Measurements from ENCODE around the gene UBL4B. TPM values are rescaled to one million over a fixed set of nuclear protein-coding genes. Genes with fewer than 3 reads are reported as not detected.

UBL4B gene
- total and polyA plus RNA-seq, 9 of the 15 experiments (the other 6 are each of a cell fraction or from before 2014, with no cell fraction given), result not detected

DNA sequence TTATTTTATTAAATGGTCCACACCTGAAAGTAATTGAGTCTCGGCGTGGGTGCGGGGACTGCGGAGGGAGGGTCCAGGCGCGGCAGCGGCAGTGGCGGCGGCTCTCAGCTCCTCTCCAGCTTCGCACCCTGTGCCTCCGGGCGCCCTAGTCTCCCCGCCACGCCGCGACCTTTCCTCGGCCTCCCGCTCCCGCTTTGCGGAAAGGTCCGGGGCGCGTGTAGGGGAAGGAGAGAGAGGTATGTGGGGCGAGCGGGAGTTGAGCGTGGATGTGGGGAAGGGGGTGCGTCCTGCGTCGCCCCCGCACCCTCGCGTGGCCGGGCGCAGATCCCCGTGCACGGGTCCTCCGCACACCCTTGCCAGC, 28.4 kb upstream of the UBL4B start (continued):
- TF ChIP-seq HNRNPUL1 (IDR thresholded peaks at IDR 0.05; ENCODE audit: low read length) (no peak), POLR2B (IDR thresholded peaks at IDR 0.05; ENCODE audit: low read depth, partially characterized antibody) (no peak), TAF1 (IDR thresholded peaks at IDR 0.05; ENCODE audit: control insufficient read depth, extremely low read depth, insufficient read depth, low read length, severe bottlenecking) (no peak)

DNA sequence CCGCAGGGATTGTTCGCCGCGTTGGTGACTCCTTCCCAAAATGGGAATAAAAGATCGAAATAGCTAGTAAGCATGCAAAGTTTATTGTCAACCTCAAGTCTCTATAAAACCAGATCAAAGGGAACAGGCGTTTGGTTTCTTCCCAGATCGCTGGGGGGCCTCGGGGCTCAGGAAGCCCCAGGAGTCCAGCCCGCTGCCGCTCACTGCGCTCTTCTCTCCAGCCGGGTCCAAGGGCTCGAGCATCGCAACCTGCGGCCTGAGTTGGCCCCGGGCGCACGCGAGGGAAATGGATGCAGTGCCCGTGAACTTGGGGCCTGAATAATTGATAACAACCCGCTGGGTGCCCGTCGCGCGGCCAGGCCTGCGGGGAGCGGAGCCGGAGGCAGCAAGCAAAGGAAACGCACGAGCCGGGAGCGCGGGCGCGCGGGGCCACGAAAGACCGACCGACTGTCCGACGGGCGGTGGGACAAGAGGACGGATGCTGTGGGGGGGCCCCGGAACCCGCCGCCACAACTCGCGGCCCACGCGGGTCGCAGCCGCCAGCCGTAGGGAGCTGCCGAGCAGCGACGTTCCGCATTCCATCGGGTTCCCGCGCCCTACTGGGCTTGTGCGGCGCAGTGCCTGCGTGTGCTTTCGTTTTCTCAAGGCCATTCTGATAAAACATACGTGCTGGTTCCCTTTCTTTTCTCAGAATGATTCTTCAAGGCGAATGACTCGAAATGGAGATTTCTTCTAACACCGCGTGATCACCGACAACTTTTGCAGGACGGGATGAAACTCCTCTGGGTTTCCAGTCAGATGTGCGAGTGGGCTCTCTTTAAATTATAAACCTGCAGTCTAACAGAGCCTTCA, 27.8 kb upstream of the UBL4B start:
- BruUV-seq (replicated peaks), result no TSS peak
- Histone ChIP-seq H3K27me3 (ENCODE audit: control insufficient read depth in 2 of 2, insufficient read depth in 2 of 2, low read length in 2 of 2) (peaks cover 30 to 59% of the 10 kb centered on the region in 2 experiments), H3K36me3 (ENCODE audit: control insufficient read depth, insufficient read depth, low read length) (no peaks in the 10 kb centered on the region), H2AFZ (ENCODE audit: low read depth, low read length) (peak overlapping the region; percentile 19; the same call in 1 of the 2 replicates), H3K9ac (ENCODE audit: insufficient read depth in 1 of 2, low read depth in 2 of 2, low read length in 2 of 2) (peak overlapping the region in 1 of 2 experiments; percentile 49; a peak in 1 of 4 replicates), H3K4me1 (replicated peaks in 1 of 2; ENCODE audit: control insufficient read depth in 2 of 2, insufficient read depth in 2 of 2, low read length in 2 of 2) (peaks cover 5 to 19% of the 10 kb centered on the region in 2 experiments), H3K4me3 (no peak overlapping the region), H3K27ac (ENCODE audit: extremely low read depth, low read depth, low read length) (no peak overlapping the region), H3K79me2 (ENCODE audit: control insufficient read depth, insufficient read depth, low read length) (no peaks in the 10 kb centered on the region), H4K20me1 (replicated peaks; ENCODE audit: control insufficient read depth, insufficient read depth, low read length) (no peaks in the 10 kb centered on the region; the same call in 1 of the 2 replicates), H3K9me3 (replicated peaks; ENCODE audit: control insufficient read depth, insufficient read depth, low read depth, low read length) (no peaks in the 10 kb centered on the region), H3K9me1 (ENCODE audit: control insufficient read depth, insufficient read depth, low read length) (peaks cover 5% of the 10 kb centered on the region), H3K4me2 (ENCODE audit: insufficient read depth, low read length) (peak overlapping the region; percentile 10)
- CTCF ChIA-PET (ENCODE audit: low intra/inter-chr PET ratio), result interaction anchor here (1.2 kb wide), 1 partner anchor 22 kb away, joined by 3 read pairs; no protein-coding TSS in a partner anchor
- in situ Hi-C loops (cut with MboI) (no loop called here), intact Hi-C loops (cut with micrococcal nuclease) (no loop called here)
- FAIRE-seq, result no peak
- 42% methylated on average over 71 of the region's 72 CpGs for WGBS (ENCODE audit: insufficient coverage, low coverage, missing lambda C conversion rate)
- DNase-seq (ENCODE audit: extremely low read depth in 1 of 4, low spot score in 3 of 4), result no peak
- no peak for ATAC-seq
- POLR2A ChIA-PET, result interaction anchor here (0.8 to 1.5 kb wide), 2 partner anchors 13 to 182 kb away, joined by 3 read pairs; partner anchors contain the start of gene ALX3
- no peak for TF ChIP-seq ZNF239 (CRISPR knock-in tag; IDR thresholded peaks at IDR 0.05)
- no peak for TF ChIP-seq BACH1 (tag; IDR thresholded peaks at IDR 0.05)
- no peak for TF ChIP-seq PURB (CRISPR knock-in tag; IDR thresholded peaks at IDR 0.05; ENCODE audit: low read depth)
- no peak for TF ChIP-seq TGIF2 (CRISPR knock-in tag; IDR thresholded peaks at IDR 0.05)
- TF ChIP-seq BCL6 (CRISPR knock-in tag; IDR thresholded peaks at IDR 0.05), result no peak
- TF ChIP-seq, protein P1, sequence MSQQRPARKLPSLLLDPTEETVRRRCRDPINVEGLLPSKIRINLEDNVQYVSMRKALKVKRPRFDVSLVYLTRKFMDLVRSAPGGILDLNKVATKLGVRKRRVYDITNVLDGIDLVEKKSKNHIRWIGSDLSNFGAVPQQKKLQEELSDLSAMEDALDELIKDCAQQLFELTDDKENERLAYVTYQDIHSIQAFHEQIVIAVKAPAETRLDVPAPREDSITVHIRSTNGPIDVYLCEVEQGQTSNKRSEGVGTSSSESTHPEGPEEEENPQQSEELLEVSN (IDR thresholded peaks at IDR 0.05; ENCODE audit: borderline replicate concordance in 1 of 2, extremely low read depth in 1 of 2, insufficient read depth in 1 of 2, insufficient read length in 1 of 2, low read depth in 1 of 2, low read length in 1 of 2, poor library complexity in 1 of 2, severe bottlenecking in 1 of 2), result peak in 1 of 2 experiments; percentile 81
- peak; percentile 17 for TF ChIP-seq HMGN3 (IDR thresholded peaks at IDR 0.05; ENCODE audit: borderline replicate concordance, extremely low read depth, insufficient read length, low read depth, low read length)
- TF ChIP-seq, protein P2, sequence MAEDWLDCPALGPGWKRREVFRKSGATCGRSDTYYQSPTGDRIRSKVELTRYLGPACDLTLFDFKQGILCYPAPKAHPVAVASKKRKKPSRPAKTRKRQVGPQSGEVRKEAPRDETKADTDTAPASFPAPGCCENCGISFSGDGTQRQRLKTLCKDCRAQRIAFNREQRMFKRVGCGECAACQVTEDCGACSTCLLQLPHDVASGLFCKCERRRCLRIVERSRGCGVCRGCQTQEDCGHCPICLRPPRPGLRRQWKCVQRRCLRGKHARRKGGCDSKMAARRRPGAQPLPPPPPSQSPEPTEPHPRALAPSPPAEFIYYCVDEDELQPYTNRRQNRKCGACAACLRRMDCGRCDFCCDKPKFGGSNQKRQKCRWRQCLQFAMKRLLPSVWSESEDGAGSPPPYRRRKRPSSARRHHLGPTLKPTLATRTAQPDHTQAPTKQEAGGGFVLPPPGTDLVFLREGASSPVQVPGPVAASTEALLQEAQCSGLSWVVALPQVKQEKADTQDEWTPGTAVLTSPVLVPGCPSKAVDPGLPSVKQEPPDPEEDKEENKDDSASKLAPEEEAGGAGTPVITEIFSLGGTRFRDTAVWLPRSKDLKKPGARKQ (CRISPR knock-in tag; IDR thresholded peaks at IDR 0.05), result peak; percentile 89
- TF ChIP-seq KLF10 (CRISPR knock-in tag; IDR thresholded peaks at IDR 0.05), result no peak
- TF ChIP-seq JUN (IDR thresholded peaks at IDR 0.05; ENCODE audit: borderline replicate concordance, low read depth, low read length), result no peak
- TF ChIP-seq JUN (CRISPR knock-in tag; IDR thresholded peaks at IDR 0.05; ENCODE audit: borderline replicate concordance), result no peak
- TF ChIP-seq L3MBTL2 (IDR thresholded peaks at IDR 0.05), result peak; percentile 64
